Choroid plexus epithelial cell (primary cell): ENCODE results near the gene EPHB1.

Experiments used
- DNase-seq: peaks from one replicate; pipeline ENCODE4 v3.0.0-alpha.2; 2010; ENCODE audit warnings: low read depth
- H3K4me3 ChIP-seq: 2 replicates; pipeline ENCODE4 v1.5.1; 2011; ENCODE audit warnings: low read depth, mild to moderate bottlenecking, control low read depth, low read length, moderate library complexity
- TF ChIP-seq, protein P1 (sequence below): conservative IDR thresholded peaks from 2 replicates; pipeline ENCODE4 v1.5.1; 2011; ENCODE audit warnings: low read depth, mild to moderate bottlenecking, control low read depth, inconsistent platforms, low read length, moderate library complexity

The EPHB1 gene

GRCh38 chr3:135093121-135093520 lies 298.1 kb downstream of the EPHB1 start:
- H3K4me3 ChIP-seq = no peak overlapping the region
- TF ChIP-seq, protein P1, sequence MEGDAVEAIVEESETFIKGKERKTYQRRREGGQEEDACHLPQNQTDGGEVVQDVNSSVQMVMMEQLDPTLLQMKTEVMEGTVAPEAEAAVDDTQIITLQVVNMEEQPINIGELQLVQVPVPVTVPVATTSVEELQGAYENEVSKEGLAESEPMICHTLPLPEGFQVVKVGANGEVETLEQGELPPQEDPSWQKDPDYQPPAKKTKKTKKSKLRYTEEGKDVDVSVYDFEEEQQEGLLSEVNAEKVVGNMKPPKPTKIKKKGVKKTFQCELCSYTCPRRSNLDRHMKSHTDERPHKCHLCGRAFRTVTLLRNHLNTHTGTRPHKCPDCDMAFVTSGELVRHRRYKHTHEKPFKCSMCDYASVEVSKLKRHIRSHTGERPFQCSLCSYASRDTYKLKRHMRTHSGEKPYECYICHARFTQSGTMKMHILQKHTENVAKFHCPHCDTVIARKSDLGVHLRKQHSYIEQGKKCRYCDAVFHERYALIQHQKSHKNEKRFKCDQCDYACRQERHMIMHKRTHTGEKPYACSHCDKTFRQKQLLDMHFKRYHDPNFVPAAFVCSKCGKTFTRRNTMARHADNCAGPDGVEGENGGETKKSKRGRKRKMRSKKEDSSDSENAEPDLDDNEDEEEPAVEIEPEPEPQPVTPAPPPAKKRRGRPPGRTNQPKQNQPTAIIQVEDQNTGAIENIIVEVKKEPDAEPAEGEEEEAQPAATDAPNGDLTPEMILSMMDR = no peak
- DNase-seq = no peak

DNA sequence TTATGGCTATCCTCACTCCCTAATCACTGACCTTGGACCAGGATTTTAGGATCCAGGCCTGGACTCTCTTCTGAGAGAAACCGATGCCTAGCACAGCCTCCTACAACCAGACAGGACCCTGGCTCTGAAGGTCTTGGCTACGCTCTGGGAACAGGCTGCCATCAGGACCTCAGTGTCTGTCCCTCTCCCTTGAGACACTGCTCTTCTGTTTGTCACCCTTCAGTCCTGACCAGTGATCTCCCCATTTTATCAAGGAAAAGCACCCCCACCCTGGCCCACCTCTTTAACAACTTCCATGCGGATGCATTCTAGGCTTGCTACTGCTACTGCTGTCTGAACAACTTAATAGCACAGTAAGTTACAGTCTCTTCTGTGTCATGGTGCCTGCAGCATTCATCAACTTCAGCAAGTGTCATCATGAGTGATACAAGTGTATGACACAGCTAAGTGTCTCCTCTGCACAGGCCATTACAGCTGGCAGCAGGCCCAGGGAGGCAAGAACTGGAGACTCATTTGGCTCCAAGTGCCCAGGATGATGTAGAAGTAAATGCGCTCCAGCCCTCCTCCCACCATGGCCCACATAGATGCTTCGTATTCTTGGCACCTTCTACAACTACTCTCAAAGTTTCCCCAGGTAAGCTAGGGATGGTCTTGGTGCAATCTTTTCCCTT lies 302.4 kb downstream of the EPHB1 start:
- no peak for DNase-seq
- TF ChIP-seq, protein P1 = no peak

DNA sequence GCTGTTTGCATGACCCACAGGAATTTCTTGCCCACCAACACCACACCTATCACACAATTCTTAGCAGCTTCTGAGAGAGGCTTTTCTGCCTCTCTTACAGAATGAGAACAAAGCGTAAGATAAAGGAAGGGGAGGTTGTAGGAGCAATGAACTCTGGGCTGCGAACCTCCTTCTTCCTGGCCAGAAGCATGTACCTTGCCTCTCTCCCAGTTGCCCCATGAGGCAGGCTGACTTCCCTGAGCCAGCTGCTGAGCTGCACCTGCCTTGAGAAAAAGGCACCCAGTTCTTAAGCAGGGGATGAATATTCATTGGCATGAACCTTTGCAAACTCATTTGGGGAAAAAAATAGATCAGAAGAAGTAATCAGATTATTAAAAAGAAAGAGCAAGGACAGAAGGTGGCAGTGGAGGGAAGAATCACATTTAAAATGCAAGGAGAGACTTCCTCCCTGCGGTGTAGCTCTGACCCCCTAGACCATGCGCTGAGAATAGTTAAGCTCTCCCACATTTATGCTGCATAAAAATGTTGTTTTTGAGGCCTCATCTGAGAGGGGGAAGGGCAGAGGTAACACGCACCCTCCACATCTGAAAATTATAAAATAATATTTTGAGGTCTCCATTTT lies 304.8 kb downstream of the EPHB1 start:
- no peak for DNase-seq
- no peak overlapping the region for H3K4me3 ChIP-seq
- TF ChIP-seq, protein P1 = no peak

More for the DNA sequence above, 302.4 kb downstream of the EPHB1 start:
- no peak overlapping the region for H3K4me3 ChIP-seq

- H3K4me3 ChIP-seq = no peak overlapping the region
- no peak for DNase-seq
- TF ChIP-seq, protein P1 = no peak
Measured at GRCh38 chr3:135100366-135100765, 305.3 kb downstream of the EPHB1 start.

DNA sequence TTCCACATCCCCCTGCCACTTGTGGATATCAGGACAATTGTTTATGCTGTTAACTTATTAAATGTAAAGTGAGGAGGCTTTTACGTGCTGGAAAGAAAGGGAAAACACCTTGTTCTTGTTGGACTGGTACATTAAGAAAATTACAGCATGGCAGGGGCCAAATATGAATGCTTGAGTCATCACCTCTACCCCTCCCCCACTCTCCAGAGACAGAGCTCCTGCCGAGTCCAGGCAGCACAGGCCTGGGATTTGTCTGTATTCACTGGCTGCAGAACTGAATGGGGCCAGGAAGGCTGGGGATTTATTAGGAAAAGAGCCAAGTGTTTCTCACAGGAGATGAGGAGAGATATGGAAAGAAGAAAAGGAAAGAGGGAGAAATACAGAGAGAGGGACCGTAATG lies 308.9 kb downstream of the EPHB1 start:
- no peak for DNase-seq
- TF ChIP-seq, protein P1 = no peak
- H3K4me3 ChIP-seq = no peak overlapping the region

- no peak for DNase-seq
- TF ChIP-seq, protein P1 = no peak
- no peak overlapping the region for H3K4me3 ChIP-seq
Measured at GRCh38 chr3:135106445-135106844, 311.4 kb downstream of the EPHB1 start.

DNA sequence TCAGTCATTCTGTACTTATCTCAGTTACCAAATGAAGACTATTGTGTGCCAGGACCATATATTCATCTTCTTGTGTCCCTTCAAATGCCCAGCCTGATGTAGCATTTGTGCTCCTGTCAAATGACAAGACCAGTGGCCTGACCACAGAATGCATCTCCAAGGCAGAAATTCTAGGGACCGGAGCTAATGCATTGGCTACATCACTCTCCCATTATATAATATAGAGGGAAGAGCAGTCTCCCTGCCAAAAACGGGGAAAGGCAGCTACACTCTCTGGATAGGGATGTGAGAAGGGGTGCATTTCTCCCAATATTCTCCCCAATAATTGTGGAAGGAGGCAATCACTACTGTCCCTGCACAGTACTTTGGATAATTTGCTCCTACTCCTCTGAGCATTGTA lies 312.0 kb downstream of the EPHB1 start:
- TF ChIP-seq, protein P1 = no peak
- DNase-seq = no peak
- no peak overlapping the region for H3K4me3 ChIP-seq
